Diencephalon (tissue), 1 donor: ENCODE measurements around the gene ACADM. TPM values are rescaled to one million over a fixed set of nuclear protein-coding genes. Genes with fewer than 3 reads are reported as not detected.

ENCODE experiments used
- small RNA-seq: library from RNA; depleted of rRNA; stranded (forward); fragments of <200 nt; gene quantifications from one replicate; pipeline ENCODE3, GENCODE V24; 2014
- total RNA-seq: library from RNA; depleted of rRNA; stranded (reverse); fragments of >200 nt; gene quantifications from one replicate; pipeline ENCODE4 v1.2.3, GENCODE V29; 2014

Gene ACADM
- total RNA-seq: 73.1 TPM

DNA sequence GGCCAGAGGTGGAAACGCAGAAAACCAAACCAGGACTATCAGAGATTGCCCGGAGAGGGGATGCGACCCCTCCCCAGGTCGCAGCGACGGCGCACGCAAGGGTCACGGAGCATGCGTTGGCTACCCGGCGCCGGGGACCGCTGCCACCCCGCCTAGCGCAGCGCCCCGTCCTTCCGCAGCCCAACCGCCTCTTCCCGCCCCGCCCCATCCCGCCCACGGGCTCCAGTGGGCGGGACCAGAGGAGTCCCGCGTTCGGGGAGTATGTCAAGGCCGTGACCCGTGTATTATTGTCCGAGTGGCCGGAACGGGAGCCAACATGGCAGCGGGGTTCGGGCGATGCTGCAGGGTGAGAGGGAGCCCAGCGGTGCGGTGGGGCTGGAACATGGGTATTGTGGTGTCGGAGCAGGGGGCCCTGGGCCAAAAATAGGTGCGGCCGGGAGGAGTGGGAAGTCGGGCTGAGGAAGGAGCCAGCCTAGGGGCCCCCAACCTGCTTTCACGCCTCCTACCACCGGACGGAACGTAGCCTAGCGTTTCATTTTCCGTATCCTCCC, at the start of gene ACADM:
Gene ACADM (plus strand): TSS at position 238 of the 551 bp plus-strand sequence. CDS start 79 bp downstream, at position 317.

DNA sequence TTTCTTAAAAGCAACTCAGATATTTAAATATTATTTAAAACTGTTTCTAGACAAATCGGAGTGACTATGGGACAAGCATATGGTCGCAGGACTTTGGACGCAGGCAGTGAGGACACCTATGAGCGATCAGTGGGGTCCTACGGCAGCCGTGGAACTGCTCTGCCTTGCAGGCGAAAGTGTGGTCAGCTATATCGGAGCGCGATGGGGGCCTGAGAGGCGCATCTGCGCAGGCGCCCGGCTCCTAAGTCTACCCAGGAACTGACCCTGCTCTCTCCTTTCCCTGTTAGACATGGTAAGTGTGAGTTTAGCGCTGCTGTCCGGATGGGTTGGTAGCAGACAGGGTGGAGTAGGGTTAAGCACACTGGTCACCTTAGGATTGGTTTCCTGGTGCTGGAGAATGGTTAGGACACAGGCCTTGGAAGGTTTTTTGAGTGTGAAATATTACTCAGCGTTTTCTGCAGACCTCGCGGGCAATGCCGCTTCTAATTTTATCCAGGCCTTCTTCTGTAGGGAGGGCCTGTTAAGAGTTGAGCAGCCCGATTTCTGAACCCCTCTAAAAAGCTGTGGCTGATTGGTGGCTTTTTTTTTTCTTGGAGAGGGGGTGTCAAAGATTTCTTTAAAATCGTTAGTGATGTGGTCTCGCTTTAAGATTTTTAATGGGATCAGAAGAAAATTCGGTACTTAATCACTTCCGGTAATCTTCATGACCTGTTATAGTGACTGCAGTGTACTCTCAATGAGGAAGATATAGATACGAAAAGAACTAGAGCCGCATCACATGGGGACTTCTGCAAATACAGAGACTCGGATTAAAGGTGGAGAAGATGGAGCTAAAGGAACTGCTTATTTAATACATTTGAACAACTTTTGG, 61.7 kb downstream of the ACADM start, which contains the start of gene RABGGTB:
Gene RABGGTB (plus strand): TSS at position 274 of the 871 bp plus-strand sequence. CDS start 16 bp downstream, at position 290.

DNA sequence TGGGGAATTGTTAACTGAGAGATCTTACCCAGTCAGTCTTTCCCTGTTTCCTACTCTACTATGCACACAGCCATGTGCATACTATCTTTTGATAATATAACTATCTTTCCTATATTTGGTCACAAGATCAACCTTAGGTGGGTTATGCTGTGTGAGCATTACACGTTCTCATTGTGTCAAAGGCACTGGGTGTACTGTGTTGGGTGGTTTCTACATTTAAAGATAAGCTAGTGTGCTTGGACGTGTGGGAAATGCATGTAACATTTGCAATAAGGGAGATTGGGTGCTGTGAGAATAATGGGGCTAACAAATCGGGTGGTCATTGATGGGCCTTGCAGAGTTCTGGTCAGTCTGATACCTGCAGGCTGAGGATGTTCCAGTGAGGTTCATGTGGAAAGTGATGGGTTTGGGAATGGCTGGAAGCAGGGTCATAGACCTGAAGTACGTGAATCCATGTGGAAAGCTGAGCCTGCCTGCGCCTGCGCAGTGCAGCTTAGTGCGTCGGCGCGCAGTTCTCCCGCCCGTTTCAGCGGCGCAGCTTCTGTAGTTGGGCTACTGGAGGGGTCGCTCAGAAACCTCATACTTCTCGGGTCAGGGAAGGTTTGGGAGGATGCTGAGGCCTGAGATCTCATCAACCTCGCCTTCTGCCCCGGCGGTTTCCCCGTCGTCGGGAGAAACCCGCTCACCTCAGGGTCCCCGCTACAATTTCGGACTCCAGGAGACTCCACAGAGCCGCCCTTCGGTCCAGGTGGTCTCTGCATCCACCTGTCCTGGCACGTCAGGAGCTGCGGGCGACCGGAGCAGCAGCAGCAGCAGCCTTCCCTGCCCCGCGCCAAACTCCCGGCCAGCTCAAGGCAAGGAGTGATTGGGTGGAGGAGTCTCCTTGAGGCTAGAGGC, 72.1 kb downstream of the ACADM start, which contains the start of gene MSH4:
Gene MSH4 (plus strand): TSS at position 507 of the 897 bp plus-strand sequence. CDS start 104 bp downstream, at position 611.

Small RNAs within 50 kb of the gene (small RNA-seq; reads per million reads assigned to genes)
- gene SNORD45A (not detected), gene SNORD45B (not detected), gene SNORD45C (not detected)

Other genes with a start within 250 kb of the ACADM start
- gene SLC44A5, start 113.6 kb upstream of the ACADM start, total RNA-seq: 47.5 TPM
- gene RABGGTB, start 61.5 kb downstream of the ACADM start, total RNA-seq: 71.0 TPM
- 1.6 TPM for gene MSH4, start 72.2 kb downstream of the ACADM start, total RNA-seq
- gene ASB17, start 207.7 kb downstream of the ACADM start, total RNA-seq: not detected